Measurements from ENCODE around the gene RTP3.
A peak's percentile ranks its signal among the peaks of the same experiment; 100 is the strongest.
"Not testable (repeated sequence)": the region's sequence is repeated elsewhere in the genome, so short reads cannot be mapped to it uniquely, and the experiment has no call there.

The RTP3 gene

DNA sequence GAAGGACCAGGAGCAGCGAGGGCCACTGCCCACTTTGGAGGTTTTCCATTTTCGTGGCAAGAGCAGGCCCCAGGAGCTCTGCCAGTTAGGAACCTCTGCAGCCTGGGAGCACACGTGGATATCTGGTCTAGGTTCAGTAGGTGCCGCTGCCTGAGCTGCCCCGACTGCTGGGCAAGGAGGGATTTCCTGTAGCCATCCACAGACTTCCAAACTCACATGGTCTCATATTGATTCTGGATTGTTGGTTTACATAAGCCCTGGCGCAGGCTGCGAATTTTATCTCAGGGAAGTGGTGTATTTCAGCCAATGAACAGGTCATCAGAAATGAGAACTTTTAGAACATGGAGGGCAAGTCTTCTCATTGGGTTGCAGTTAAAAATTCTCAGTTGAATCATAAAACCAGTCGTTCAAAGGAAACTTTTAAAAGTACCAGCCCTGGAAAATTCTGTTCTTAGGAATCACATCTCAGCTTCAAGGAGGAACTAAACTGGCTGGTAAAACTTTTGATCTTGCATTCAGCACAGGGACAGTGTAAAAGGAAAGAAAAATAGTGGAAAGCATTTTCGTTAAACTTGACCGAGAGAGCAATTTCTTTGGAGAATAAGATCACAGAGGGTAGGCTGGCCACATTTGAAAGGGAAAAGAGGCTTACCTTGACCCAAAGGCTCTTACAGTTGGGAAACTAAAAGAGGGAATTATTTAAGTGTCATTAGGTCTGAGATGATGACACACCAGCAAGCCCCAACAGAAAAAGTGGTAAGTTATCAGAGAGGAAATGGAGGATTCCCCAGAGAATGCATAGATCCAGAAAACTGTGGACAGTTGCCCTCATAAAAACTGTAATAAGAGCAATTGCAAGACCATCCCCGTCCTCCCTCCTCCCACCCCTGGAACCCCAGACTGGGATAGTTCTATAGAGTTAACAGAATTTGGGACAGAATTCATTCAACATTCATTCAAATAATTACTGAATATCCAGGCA, 6.4 kb upstream of the RTP3 start:
- no peak for DNase-seq (ENCODE audit: low read depth)

DNA sequence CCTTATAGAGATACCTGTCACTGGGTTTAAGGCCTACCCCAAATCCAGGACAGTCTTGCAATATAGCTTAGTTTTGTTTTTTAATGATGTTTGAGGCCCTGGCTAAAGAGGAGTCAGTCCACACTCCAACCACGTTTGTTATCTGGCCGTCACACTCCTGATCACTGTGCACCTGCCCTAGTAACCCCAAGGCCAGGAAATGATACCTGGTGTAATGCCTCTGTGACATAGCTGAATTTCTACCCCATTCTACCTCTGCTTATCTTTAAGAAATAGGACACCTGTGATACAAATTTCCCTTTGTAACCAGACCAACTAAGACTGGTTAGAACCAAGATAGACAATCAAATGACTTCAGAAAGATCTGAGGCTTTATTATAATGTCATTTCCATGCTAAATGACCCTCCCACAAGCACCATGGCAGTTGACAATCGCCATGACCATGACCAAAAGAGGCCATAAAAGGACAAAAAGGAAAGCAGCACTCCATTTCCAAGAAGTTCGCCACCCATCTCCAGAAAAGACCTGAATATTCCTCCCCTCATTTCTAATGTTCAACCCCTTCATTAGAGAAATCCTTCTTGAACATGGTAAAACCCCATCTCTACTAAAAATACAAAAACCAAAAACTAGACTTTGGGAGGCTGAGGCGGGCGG, 4.8 kb upstream of the RTP3 start:
- DNase-seq (ENCODE audit: low read depth), result no peak

DNA sequence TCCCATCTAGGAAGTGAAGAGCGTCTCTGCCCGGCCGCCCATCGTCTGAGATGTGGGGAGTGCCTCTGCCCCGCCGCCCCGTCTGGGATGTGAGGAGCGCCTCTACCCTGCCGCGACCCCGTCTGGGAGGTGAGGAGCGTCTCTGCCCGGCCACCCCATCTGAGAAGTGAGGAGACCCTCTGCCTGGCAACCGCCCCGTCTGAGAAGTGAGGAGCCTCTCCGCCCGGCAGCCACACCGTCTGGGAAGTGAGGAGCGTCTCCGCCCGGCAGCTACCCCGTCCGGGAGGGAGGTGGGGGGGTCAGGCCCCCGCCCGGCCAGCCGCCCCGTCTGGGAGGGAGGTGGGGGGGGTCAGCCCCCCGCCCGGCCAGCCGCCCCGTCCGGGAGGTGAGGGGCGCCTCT, 3.3 kb upstream of the RTP3 start:
- not testable (repeated sequence) for DNase-seq (ENCODE audit: low read depth)

DNA sequence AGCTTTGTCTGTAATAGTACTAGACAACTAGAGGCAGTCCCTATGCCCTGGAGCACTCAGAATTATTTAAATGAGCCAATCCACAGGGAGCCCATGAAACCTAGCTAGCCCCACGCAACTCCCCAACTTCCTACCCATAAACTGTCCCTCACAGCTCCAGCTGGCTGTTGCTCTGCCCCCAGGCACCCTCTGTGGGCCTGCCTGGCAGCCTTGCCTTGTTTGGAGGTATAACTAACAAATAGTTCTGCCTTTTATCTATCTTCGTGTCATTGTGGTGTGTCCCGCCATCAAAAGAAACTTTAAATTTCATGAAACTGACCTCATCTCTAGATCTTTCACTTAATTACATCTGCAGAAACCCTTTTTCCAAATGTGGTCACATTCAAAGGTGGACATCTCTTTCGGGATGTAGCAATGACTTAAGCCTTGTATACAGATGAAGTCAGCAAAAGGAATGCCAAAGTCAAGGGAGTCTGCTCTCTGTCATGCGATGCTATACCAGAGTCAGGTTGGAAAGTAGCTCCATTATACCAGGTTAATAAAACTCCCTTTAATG, 1.8 kb upstream of the RTP3 start:
- no peak for DNase-seq (ENCODE audit: low read depth)

DNA sequence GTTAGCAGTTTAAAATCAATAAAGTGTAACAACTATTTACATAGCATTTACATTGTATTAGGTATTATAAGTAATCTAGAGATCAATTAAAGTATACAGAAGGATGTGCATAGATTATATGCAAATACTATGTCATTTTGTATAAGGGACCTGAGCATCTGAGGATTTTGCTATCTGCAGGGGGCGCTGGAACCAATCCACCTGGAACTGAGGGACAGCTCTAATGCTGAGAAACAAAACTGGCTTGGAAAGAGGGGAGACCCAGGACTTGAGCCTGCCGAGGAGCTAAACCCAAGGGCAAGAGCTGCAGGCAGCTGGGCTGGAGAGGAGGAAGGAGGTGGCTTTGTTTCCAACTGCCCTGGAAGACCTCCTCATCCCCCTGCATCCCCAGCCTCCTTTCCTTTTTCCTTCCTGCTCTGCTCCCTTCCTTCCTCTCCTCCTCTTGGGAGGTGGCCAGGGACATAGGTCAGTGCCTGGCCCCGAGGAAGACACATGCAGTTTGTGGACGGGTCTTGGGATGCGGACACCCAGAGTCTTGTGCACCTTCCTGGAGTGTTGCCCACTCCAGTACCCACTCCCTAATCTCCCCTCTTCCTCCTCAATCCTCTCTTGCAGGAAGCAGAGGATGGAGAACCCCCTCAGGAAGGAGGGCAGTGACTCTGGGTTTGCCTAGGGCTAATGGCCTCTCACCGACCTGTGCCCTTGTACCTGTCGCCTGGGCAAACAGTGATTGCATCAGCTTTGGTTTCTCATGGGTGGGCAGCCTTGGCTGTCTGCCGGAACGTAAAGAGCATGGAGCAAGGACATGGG, 825 bp upstream of the RTP3 start:
- DNase-seq (ENCODE audit: low read depth), result peak; percentile 37

DNA sequence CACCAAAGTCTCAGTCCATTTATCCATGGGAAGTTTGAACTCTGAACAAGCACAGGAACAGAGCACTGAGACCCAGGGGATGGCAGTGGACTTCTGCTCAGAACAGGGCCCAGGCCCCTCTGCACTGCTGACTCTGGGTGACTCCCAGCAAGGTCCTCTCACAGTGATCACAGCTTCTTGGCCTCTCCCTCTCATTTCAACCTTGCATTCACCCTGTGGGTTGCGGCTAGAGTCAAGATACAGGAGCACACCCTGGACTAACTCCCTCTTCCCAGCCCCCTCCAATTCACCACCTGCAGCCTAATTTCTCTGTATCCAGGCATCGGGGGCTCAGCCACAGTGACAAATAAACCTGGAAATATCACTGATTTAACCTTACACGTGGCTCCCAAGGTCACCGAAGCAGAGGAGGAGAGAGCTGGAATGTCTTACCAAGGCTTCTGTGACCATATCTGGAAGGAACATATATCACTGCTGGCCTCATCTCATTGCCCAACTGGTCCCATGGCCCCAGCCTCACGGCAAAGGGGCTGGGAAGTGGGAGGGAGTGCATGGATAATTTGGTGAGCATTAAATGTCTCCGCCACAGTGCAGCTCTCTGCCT, 1.2 kb downstream of the RTP3 start:
- no peak for DNase-seq (ENCODE audit: low read depth)

DNA sequence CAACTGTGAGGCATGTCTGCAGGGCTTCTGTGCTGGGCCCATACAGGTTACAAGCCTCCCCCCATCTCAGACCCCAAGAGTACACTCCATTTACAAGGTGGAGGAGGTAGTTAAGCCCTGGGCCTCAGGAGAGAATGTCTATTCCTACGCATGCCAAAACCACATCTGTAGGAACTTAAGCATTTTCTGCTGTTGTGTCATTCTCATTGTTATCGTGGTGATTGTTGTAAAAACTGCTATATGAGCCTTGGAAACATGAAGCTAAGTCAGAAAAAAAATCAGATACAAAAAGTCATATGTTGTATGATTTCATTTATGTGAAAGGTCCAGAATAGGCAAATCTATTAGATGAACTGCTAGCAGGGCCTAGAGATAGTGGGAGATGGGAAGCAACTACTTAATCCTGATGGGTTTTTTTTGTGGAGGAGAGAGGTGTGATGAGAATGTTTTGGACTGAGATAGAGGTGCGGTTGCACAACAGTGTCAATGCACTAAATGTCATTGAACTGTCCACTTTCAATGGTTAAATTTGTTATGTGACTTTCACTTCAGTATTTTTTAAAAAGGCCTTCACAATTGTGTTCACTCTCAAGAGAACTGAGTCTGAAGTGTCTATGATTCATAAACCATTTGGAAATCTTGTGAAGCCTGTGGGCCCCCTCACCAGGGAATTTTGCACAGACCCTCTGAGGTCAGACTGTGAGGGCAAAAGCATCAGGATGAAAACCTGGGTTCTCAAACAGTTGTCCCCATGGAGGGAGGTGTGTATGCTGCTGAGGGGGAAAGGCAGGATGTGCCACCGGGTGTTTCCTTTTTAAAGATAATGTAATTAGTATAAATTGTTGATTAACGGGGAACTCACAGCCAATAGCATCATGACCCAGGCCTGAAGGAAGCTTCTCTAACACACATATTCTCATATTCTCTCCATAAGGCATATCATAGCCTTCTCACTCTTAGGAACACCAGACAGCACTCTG, 3.2 kb downstream of the RTP3 start:
- no peak for DNase-seq (ENCODE audit: low read depth)

DNA sequence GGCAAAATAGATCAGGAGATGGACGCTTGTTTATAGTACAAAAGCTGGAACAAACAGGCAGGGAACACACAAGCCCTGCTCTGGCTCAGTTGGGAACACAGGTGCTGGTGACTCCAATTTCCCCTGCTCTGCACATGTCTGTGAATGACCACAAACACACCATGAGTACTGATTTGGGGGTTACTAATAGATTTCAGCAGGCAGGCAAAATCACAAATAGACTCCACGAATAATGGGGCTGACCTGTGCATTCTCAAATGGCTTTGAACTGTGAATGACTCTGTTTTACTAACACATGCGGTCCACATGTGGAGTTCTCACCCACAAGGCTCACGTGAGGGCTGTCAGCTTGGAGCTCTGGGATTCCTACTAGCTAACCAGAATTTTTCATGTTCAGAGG, 3.9 kb downstream of the RTP3 start:
- DNase-seq (ENCODE audit: low read depth), result no peak

DNA sequence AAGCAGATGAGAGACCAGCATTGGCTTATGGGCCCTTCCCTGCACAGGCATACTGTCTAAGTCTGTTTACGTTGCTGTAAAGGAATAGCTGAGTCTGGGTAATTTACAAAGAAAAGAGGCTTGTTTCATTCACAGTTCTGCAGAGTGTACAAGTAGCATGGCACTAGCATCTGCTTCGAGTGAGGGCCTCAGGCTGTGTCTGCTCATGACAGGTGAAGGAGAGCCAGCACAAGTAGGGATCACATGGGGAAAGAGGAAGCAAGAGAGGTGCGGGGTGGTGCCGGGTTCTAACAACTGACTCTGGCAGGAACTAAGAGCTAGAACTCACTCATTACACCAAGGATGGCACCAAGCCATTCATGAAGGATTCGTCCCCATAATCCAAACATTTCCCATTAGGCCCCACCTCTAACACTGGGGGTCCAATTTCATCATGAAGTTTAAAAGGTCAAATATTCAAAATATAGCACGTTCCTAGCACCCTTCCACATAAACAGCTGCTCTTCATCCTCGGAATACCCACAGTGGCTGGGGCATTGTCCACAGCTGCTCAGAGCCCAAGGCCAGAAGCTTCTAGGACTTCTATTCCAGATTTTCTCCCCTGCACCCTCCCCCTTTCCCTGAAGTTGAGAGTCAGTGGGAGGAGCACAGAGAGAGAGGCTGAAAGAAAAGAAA, 5.6 kb downstream of the RTP3 start:
- no peak for DNase-seq (ENCODE audit: low read depth)

DNA sequence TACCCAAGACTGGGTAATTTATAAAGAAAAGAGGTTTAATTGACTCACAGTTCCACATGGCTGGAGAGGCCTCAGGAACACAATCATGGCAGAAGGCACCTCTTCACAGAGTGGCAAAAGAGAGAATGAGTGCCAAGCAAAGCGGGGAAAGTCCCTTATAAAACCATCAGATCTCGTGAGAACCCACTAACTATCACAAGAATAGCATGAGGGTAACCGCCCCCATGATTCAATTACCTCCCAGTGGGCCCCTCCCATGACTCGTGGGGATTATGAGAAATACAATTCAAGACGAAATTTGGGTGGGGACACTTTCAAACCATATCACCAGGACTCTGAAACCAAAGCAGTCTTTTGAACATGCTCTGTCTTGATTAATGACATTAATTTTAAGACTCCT, 7.0 kb downstream of the RTP3 start:
- DNase-seq (ENCODE audit: low read depth), result no peak

DNA sequence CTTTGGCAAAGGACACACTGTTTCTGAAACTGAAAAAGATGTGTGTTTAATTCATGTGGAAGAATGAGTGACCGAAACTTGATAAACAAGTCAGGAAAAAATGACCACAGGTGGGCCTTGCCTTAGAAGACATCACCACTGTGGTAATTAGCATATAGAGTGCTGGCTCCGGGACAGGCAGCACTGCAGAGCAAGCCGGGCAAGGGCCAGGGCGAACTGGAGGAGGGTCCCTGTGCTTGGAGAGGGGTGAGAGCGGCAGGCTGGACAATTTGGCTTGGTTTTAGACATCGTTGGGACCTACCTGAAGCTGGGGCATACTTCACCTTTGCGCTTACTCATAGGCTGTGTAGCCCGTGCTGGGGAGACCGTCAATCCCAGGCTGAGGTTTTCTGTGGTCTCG, 8.2 kb downstream of the RTP3 start:
- DNase-seq (ENCODE audit: low read depth), result no peak

DNA sequence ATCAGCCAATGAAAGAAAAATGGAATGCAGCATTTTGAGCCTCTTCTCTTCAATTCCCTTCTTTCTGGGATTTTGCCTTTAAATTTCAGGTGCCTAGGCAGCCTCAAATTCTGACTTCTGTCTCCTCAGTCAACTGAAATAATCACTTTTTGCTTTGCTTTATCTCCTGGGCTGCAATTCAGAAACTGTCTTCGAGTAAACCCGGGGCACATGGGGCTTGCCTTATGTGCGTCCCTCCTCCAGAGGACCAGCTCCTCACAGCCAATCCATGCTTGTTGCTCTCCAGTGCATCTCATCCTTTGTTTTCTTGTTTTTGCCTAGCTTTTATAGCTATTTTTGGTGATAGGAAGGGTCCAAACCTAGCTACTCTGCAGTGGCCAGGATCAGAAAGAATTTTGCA, 8.8 kb downstream of the RTP3 start:
- no peak for DNase-seq (ENCODE audit: low read depth)

DNA sequence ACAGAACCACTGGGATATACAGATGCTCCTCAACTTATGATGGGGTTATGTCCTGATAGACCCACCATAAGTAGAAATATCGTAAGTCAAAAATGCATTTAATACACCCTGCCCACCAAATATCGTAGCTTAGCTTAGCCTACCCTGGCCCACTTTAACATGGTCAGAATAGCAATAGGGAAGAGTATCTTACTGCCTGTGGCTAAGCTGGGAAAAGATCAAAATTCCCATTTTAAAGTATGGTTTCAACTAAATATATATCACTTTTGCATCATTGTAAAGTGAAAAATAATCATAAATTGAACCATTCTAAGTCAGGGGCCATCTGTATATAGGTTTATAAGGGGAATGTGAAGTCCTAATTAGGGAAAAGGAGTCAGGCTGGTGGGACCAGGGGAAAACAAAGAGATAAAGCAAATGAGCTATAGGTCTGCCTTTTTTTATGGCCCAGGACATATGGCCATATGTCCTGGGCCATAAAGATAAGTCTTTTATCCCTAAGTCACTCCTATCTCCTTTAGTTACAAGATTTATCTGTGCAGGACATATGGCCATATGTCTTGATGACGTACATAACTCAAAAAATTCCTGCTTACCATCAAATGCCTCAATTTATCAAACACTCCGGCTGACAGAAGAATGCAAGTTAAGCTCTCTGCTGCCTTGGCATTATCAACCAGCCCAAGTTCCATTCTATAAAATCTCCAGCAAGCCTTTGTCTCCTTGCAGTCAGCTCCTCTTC, 11.2 kb downstream of the RTP3 start:
- DNase-seq (ENCODE audit: low read depth), result no peak

DNA sequence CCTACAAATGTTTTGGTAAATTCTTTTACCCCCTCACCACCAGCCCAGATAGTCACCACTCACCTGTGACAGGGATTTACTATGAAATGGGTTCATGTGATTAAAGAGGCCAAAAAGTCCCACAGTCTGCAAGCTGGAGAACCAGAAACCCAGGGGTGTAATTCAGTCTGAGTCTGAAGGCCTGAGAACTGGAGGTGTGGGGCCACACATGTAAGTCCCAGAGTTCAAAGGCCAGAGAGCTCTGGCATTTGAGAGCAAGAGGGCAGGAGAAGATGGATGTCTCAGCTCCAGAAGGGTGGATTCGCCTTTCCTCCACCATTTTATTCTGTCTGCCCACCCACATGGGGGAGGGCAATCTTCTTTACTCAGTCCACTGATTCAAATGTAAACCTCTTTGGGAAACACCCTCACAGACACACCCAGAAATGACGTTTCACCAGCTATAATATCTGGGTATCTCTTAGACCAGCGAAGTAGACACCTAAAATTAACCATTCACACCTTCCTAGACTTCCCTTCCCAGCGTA, 11.9 kb downstream of the RTP3 start:
- DNase-seq (ENCODE audit: low read depth), result no peak

DNA sequence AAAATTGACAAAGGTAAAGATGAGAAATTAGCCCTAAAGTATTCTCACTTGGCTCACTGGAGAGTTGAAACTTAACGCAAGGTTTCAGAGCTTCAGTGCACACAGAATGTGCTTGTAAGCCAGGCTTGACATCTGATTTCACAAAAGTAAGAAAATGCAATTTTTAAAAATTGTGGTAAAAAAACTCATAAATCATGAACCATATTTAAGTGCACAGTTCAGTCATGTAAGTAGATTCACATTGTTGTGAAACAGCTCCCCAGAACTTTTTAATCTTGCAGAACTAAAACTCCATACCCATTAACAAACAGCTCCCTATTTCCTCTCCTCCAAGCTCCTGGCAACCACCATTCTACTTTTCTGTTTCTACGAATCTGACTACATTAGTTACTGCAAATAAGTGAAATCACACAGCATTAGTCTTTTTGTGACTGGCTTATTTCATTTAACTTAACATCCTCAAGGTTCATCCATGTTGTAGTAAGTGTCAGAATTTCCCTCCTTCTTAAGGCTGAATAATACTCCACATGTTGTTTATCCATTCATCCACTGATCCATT, 14.5 kb downstream of the RTP3 start:
- no peak for DNase-seq (ENCODE audit: low read depth)

DNA sequence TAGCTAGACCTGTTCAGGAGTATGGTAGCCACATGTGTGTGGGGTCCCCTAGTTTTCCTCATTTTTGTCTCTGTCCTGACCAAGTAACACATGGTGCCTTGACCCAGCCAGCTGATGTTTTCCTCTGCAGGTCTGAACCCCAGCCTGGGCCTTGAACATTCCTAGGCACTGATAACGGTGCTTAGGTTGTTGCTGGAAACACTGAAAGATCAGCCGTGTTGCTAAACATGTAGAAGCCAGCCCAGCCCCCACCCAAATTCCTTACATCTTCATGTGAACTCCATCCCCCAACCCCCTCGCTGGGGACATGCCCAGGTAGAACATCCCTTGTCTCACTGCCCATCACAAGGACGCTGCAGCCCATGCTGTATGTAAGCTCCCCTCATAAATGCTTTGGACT, 18.7 kb downstream of the RTP3 start:
- no peak for DNase-seq (ENCODE audit: low read depth)

DNA sequence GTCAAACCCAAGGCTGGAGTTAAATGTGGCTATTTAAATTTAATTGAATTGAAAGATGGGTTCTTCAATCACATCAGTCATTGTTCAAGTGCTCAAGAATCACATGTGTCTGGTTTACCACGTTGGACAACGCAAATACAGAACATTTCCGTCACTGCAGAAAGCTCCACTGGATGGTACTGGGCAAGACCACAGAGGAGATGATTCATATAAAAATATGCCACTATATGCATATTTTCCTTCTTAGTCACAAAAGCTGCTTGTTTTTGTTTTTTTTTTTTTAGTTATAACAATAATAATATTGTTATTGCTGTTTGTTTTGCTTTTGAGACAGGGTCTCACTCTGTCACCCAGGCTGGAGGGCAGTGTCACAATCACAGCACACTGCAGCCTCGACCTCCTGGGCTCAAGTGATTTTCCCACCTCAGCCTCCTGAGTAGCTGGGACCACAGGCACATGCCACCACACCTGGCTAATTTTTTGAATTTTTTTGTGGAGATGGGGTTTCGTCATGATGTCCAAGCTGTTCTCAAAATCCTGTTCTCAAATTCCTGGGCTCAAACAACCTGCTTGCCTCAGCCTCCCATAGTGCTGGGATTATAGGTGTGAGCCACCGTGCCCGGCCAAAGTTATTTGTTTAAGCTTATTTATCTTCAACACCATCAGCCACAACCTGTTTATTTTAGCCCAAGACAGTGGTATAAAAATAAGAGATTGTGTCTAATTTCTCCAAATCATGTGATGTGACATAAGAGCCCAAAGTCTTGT, 19.4 kb downstream of the RTP3 start:
- no peak for DNase-seq (ENCODE audit: low read depth)

DNA sequence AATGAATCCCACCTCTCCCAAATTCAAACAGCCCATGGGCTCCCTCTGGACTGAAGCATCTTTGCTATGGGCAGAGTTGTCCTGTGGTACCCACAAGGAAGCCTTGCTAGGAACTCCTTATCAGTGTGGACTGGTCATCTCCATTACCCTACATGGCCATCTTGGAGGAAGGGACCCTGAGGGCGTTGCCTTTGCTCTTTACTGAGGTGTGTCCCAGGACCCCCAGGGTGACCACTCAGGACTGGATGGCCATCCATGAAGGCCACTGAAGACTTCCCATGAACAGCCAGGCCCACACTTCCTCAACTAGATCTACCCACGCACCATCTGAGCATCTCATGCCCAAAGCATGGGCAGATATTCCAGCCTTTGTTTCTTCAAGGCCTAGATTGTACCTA, 20.0 kb downstream of the RTP3 start:
- DNase-seq (ENCODE audit: low read depth), result no peak

Measured in T follicular helper cell (primary cell).